Natural killer cell (primary cell): ENCODE results near the gene RAD51B. TPM values are rescaled to one million over a fixed set of nuclear protein-coding genes. Genes with fewer than 3 reads are reported as not detected.

Experiments
- ATAC-seq, 3 donors: fragments of 150-1000 bp in 2 of 3; fragments of 200-7000 bp in 1 of 3; cut with Tn5 transposase; 1 replicate in 1 of 3; 2 replicates in 2 of 3; pipeline ENCODE4 v1.10.0; 2021; ENCODE audit warnings: mild to moderate bottlenecking in 2 of 3, moderate library complexity in 2 of 3
- DNase-seq, 2 donors: peaks; one replicate each; pipeline versions ENCODE4 v3.0.0 to v3.0.0-alpha.2; 2013 to 2021; ENCODE audit warnings: mixed read lengths in 1 of 2
- H3K27ac ChIP-seq: one replicate; pipeline ENCODE4 v1.5.1; 2013; ENCODE audit warnings: mild to moderate bottlenecking, low read length
- H3K27me3 ChIP-seq: one replicate; pipeline ENCODE4 v1.6.1; 2013; ENCODE audit warnings: low read length; ENCODE audit not compliant: control insufficient read depth, insufficient read depth
- H3K36me3 ChIP-seq: one replicate; pipeline ENCODE4 v1.6.1; 2013; ENCODE audit warnings: low read length; ENCODE audit not compliant: control insufficient read depth, insufficient read depth
- H3K4me1 ChIP-seq: one replicate; pipeline ENCODE4 v1.6.1; 2013; ENCODE audit warnings: low read length; ENCODE audit not compliant: control insufficient read depth, insufficient read depth
- H3K4me3 ChIP-seq: one replicate; pipeline ENCODE4 v1.5.1; 2013; ENCODE audit warnings: low read length
- H3K9me3 ChIP-seq: one replicate; pipeline ENCODE4 v1.6.1; 2013; ENCODE audit warnings: low read length; ENCODE audit not compliant: control insufficient read depth, insufficient read depth
- H3K27ac Mint-ChIP-seq, 2 donors: one replicate each; pipeline ENCODE4 v1.8.0; 2022; ENCODE audit warnings: mild to moderate bottlenecking in 2 of 2, mixed read lengths in 2 of 2, moderate library complexity in 1 of 2
- H3K27me3 Mint-ChIP-seq, 2 donors: one replicate each; pipeline ENCODE4 v1.8.0; 2022; ENCODE audit warnings: low read depth in 2 of 2, mixed read lengths in 2 of 2
- H3K36me3 Mint-ChIP-seq: one replicate; pipeline ENCODE4 v1.8.0; 2022; ENCODE audit warnings: mixed read lengths
- H3K4me1 Mint-ChIP-seq, 2 donors: one replicate each; pipeline ENCODE4 v1.8.0; 2022; ENCODE audit warnings: mixed read lengths in 2 of 2
- H3K4me3 Mint-ChIP-seq: one replicate; pipeline ENCODE4 v1.8.0; 2022; ENCODE audit warnings: mild to moderate bottlenecking, moderate library complexity, mixed read lengths
- H3K9me3 Mint-ChIP-seq, 2 donors: one replicate each; pipeline ENCODE4 v1.8.0; 2022; ENCODE audit warnings: mixed read lengths in 2 of 2
- WGBS: methylation state at CpG from one replicate; pipeline ENCODE4 v1.1.7; 2013; ENCODE audit warnings: missing lambda C conversion rate; ENCODE audit not compliant: insufficient coverage; 5-methylcytosine and 5-hydroxymethylcytosine counted together
- intact Hi-C: fragments of 100-400 bp; cut with micrococcal nuclease; formaldehyde crosslinking; loops from one replicate; pipeline ENCODE4 v1.14.2; 2022
- total RNA-seq, 4 donors: library from RNA; stranded (reverse); fragments of 120-200 nt in 1 of 4; gene quantifications; one replicate each; pipeline versions ENCODE4 v1.2.3 to v1.2.4, GENCODE V29; 2013 to 2022
- TF ChIP-seq, protein P1 (sequence below): fragments of 200-600 bp; IDR thresholded peaks from one replicate; pipeline ENCODE4 v1.8.0; 2022; ENCODE audit warnings: antibody characterized with exemption

Gene RAD51B
- 10 to 100 TPM; 28.1 to 37.6 (median 28.6) TPM for total RNA-seq
- 53.1 TPM for total RNA-seq (2013)

DNA sequence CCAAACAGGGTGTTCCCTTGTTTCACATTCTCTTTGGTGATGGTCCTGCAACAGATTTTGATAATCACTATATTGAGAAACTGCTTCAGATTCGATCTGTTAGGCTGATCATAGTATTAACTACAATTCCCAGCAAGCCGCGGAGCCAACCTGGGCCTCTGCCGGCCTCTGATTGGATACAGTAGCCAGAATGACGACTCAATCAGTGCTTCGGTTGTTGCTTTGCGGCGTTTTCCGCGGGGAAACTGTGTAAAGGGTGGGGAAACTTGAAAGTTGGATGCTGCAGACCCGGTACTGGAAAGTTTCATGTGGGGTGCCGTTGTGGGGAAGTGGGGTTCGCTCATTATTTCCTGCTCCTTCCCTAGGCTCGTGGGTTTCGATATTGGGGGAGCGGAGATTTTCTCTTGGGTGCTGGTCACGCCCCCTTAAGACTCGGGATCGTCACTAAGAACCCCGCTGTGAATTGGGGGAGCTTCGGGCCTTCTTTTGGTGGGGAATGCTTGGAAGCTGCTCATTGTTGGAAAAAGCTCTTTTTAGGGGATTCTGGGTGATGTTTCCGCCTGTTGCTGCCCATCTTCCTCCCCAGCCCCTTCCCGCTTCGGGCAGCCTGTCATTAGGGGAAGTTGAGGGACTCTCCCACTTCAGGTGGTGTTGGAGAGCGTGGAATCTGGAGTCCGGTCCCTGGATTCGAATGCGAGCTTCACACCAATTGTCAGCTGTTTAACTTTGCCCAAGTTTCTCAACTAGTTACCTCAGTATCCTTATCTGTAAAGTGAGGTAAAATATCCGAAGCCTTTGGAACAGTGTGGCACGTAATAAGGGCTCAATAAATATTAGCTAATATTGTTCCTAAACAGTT is at the start of gene RAD51B:
RAD51B (plus strand) TSS at position 217 of the 859 bp plus-strand sequence.
- Mint-ChIP-seq H3K36me3 (no peaks in the 10 kb centered on the region), H3K4me1 (peaks cover 30 to 43% of the 10 kb centered on the region in 2 donors), H3K27me3 (peaks cover 0 to 4% of the 10 kb centered on the region in 2 donors), H3K9me3 (no peaks in the 10 kb centered on the region), H3K27ac (peak within 1 kb of the TSS; percentile 88 to 98), H3K4me3 (peak within 1 kb of the TSS; percentile 100)
- H3K27ac ChIP-seq: peak within 1 kb of the TSS; percentile 57
- peak within 1 kb of the TSS; percentile 96 for H3K4me3 ChIP-seq
- TF ChIP-seq, protein P1, sequence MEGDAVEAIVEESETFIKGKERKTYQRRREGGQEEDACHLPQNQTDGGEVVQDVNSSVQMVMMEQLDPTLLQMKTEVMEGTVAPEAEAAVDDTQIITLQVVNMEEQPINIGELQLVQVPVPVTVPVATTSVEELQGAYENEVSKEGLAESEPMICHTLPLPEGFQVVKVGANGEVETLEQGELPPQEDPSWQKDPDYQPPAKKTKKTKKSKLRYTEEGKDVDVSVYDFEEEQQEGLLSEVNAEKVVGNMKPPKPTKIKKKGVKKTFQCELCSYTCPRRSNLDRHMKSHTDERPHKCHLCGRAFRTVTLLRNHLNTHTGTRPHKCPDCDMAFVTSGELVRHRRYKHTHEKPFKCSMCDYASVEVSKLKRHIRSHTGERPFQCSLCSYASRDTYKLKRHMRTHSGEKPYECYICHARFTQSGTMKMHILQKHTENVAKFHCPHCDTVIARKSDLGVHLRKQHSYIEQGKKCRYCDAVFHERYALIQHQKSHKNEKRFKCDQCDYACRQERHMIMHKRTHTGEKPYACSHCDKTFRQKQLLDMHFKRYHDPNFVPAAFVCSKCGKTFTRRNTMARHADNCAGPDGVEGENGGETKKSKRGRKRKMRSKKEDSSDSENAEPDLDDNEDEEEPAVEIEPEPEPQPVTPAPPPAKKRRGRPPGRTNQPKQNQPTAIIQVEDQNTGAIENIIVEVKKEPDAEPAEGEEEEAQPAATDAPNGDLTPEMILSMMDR: no peak
- 2% methylated on average over 25 of the region's 30 CpGs for WGBS
- no peaks in the 10 kb centered on the region for H3K9me3 ChIP-seq
- H3K27me3 ChIP-seq: no peaks in the 10 kb centered on the region
- DNase-seq: peak; percentile 83 to 93
- intact Hi-C loops: loop anchor here (10.0 kb wide), 1 partner anchor 975 kb away; the partner anchor contains the start of gene ZFP36L1
- peaks cover 29% of the 10 kb centered on the region for H3K4me1 ChIP-seq
- H3K36me3 ChIP-seq: no peaks in the 10 kb centered on the region
- ATAC-seq: peak; percentile 70 to 82 (median 74)

DNA sequence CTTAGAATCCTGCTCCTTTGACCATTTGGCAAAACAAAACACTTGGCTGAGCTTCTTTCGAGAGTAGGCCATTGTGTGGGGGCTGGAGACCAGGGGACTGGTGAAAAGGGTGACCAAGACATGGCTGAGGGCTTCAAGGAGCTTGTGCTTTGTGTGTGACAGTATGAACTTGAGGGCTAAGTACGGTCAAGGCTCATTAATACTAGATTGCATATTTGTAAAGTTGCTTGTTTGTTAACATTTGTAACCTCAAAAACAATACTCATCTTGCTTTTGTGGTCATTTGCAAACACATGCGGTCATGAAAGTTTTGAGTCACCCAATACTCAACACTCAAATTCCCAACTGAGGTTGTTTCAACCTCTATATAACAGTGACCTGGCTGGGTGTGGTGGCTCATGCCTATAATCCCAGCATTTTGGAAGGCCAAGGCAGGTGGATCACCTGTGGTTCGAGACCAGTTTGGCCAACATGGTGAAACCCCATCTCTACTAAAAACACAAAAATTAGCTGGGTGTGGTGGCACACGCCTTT is 45.7 kb upstream of the RAD51B start:
- Histone ChIP-seq H3K9me3 (no peaks in the 10 kb centered on the region), H3K27ac (no peak overlapping the region), H3K4me3 (no peak overlapping the region), H3K27me3 (no peaks in the 10 kb centered on the region), H3K36me3 (peaks cover 78% of the 10 kb centered on the region), H3K4me1 (no peaks in the 10 kb centered on the region)
- H3K9me3 Mint-ChIP-seq: no peaks in the 10 kb centered on the region
- ATAC-seq (no peak), DNase-seq (no peak)
- H3K27me3 Mint-ChIP-seq: no peaks in the 10 kb centered on the region
- no peaks in the 10 kb centered on the region for H3K4me1 Mint-ChIP-seq
- H3K36me3 Mint-ChIP-seq: peaks cover 42% of the 10 kb centered on the region
- H3K27ac Mint-ChIP-seq: no peak overlapping the region
- WGBS: 94% methylated on average over 4 of the region's 5 CpGs
- intact Hi-C loops: no loop called here
- no peak overlapping the region for H3K4me3 Mint-ChIP-seq
- TF ChIP-seq, protein P1: no peak

DNA sequence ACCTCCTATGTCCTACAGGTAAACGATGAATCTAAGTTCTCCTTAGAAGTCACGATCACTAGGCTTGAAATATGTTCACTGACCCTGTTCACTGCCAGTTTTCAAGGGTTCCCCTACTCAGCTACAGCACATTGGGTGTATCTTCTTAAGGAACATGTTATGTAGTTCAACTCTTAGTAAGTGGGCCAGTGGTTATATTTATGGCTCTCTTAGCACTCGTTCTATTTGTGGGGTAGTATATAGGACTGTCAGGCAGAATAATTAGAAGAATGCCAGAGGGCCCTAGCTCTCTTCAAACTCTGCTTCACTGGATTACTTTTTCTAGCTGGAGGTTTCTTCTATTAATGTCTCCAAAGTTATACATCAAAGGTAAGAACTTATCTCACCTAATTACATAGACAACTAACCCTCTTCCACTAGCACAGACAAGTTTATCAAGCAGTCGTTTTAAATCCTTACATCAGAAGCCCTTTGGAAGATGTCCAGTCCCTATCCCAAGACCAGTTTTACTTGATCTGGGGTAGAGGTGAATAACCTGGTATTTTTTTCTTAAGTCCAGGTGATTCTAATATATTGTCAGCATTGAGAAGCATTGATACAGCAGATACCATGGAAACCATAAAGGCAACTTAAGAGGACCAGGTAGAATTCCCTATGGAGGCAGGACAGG is 42.8 kb upstream of the RAD51B start:
- TF ChIP-seq, protein P1: no peak
- DNase-seq: no peak
- Mint-ChIP-seq H3K4me1 (no peaks in the 10 kb centered on the region), H3K9me3 (no peaks in the 10 kb centered on the region), H3K27me3 (no peaks in the 10 kb centered on the region), H3K4me3 (no peak overlapping the region), H3K27ac (no peak overlapping the region), H3K36me3 (peaks cover 42% of the 10 kb centered on the region)
- ATAC-seq: no peak
- H3K36me3 ChIP-seq: peaks cover 80% of the 10 kb centered on the region
- no peaks in the 10 kb centered on the region for H3K4me1 ChIP-seq
- 100% methylated on average over 2 of the region's 4 CpGs for WGBS
- no peaks in the 10 kb centered on the region for H3K9me3 ChIP-seq
- H3K27me3 ChIP-seq: no peaks in the 10 kb centered on the region
- intact Hi-C loops: no loop called here
- no peak overlapping the region for H3K27ac ChIP-seq
- no peak overlapping the region for H3K4me3 ChIP-seq
